HG03439 (cell line): ENCODE results near the gene POLR2E.
"Not testable (repeated sequence)": the region's sequence is repeated elsewhere in the genome, so short reads cannot be mapped to it uniquely, and the experiment has no call there.

Experiments
- ATAC-seq: cut with Tn5 transposase; IDR thresholded peaks from one replicate; pipeline ENCODE4 v1.9.1; 2021; ENCODE audit warnings: mild to moderate bottlenecking, moderate library complexity; ENCODE audit not compliant: unreplicated experiment

Gene POLR2E

GRCh38 chr19:1126984-1127760 lies 32.0 kb upstream of the POLR2E start:
- ATAC-seq = no peak

DNA sequence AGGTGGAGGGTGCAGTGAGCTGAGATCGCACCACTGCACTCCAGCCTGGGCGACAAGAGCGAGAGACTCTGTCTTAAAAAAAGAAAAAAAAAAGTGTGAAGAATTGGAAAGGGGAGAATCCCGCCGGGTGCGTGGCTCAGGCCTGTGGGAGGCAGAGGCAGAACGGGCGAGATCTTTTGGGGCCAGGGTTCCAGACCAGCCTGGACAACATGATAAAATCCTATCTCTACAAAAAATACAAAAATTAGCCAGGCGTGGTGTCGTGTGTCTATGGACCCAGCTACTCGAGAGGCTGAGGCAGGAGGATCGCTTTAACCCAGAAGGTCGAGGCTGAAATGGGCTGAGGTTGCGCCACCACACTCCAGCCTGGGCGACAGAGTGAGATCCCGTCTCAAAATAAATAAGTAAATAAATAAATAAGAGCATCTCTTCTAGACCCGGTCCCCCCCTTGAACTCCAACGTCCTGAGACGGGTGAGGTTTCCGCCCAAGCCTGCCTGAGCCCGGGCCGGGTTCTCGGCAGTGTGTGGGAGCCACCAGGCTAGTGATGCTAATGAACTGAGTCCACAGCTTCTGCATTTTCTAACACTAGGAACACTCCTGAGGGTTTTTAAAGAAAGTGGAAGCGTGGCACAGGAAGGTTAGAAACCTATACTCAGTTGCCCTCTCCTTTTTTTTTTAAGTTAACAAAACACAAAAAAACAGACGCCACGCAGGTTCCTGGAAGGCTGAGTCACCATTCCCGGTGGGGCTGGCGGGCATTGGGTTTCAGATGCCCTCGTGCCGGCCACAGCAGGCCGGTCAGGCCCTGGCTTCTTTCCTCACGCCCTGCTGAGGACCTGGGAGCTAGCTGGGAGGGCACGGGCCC lies 30.7 kb upstream of the POLR2E start:
- ATAC-seq = no peak

DNA sequence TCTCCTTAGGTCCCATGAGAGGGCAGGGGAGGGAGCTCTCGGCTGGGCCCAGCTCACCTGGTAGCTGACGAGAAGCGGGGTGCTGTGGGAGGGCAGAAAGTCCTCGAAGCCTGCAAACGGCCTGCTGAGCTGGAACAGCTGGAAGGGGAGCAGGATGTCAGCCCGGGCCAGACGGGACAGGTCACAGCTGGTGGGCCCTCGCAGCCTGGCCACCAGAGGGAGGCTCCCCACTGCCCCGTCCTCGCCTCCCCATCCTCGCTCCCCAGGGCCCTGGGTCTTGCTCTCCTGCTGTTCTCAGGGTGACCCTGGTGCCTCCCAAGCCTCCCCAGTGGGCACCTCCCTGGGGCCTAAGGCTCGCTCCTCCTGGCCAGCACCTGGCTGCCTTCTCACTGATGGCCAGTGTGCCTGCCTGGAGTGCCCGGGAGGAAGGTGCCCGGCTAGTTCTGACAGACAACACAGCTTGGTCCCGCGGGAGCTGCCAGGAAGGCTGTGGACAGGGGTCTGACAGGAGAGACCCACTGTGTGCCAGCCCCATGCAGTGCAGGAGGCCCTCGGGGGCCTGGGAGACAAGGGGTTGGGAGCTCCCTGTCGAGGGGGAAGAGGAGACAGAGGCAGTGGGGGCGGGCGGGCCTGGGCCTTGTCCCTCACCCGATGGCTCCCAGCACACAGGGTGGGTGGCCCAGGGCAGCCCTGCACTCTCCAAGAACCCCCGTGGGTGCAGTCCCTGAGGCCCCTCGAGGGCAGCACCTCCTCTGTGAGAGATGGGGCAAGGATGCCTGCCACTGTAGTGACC lies 28.9 kb upstream of the POLR2E start:
- ATAC-seq = no peak

- ATAC-seq = no peak
These were observed 28.2 kb upstream of the POLR2E start for GRCh38 chr19:1123381-1123780.

GRCh38 chr19:1122972-1123363 lies 27.8 kb upstream of the POLR2E start:
- ATAC-seq = no peak

GRCh38 chr19:1122021-1122971 lies 27.1 kb upstream of the POLR2E start:
- ATAC-seq = no peak

- no peak for ATAC-seq
These were observed 26.2 kb upstream of the POLR2E start for GRCh38 chr19:1121395-1121794.

DNA sequence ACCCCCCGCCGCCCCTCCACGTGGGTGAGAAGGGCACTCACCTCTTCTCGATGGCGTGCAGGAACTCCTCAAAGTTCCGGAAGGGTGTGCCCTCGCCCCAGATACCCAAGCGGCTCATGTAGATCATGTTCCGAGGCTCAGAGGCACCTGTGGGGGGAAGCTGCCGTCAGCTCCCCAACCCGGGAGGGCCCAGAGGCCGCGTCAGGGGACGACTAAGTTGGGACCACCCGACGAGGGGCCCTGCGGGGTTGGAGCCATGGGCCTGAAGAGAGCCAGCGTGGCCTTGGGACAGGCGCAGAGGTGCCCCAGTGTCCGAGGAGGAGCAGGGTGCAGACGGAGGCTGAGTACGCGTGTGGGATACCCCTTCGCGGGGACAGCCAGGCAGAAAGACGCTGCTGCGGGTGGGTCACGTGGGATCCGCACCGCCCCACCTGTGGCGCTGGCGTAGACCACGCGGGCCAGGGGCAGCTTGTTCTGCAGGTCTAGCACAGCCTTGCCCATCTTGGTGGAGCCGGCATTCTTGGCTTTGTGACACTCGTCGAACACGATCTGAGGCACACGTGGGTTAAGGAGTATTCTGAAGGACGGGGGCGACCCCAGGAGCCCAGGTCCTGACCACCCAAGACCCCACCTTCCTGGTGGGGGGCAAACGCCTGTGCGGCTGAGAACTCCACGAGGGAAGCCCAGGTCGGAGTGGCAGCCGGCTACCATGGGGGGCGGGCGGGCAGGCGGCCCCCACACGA lies 24.5 kb upstream of the POLR2E start:
- ATAC-seq = no peak

- ATAC-seq = no peak
These were observed 23.8 kb upstream of the POLR2E start for GRCh38 chr19:1118999-1119398.

DNA sequence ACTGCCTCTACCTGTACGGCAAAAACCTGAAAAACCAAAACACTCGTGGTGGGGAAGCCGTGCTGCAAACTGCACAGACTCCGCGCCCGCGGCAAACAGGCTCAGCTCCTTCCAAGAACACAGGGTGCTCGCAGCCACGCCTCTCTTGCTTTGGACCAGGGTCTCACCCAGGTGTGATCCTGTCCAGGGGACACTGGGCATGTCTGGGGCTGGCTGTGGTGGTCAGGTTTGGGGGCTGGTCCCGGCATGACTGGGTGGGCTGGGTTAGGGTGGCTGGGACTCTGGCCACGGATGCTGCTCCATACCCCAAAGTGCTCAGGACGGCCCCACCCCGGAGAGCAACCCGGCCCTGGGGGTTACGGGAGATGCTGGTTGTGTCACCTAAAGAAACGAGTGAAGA lies 22.5 kb upstream of the POLR2E start:
- ATAC-seq = no peak

- ATAC-seq = no peak
These were observed 21.8 kb upstream of the POLR2E start for GRCh38 chr19:1116726-1117581.

DNA sequence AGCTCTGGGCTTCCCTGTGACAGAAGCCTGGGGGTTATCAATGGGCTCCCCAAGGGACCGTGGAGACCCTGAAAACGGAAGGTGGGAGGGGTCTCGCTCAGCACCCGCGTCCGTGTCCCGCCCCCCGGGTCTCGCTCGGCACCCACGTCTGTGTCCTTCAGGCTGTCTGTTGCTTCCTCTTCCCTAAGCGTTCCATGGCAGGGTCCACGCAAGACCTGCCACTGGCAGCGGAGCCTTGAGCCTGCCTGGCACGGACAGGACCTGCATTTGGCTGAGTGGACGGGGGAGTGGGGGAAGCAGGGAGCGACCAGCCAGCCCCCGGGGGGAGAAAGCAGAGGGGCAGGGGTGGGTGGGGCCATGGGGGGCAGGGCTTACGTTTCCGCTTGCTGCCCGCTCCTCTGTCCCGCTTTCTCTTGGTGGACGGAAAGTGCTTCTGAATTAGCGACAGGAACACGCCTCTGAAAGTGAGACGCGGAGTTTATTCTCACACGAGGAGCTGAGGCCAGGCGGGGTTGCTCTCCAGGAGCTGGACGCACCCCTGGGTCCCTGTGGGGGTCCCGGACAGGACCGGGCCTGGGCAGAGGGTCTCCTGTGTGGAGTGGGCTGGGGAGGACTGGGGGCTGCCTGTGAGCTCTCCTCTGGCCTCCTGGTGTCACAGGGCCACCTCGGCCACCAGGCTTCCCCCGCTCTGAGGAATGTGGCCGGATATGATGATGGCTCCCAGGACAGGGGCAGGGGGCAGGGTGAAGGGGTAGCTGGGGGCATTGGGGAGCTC lies 20.7 kb upstream of the POLR2E start:
- ATAC-seq = no peak

- ATAC-seq = not testable (repeated sequence)
These were observed 19.6 kb upstream of the POLR2E start for GRCh38 chr19:1114728-1115127.

DNA sequence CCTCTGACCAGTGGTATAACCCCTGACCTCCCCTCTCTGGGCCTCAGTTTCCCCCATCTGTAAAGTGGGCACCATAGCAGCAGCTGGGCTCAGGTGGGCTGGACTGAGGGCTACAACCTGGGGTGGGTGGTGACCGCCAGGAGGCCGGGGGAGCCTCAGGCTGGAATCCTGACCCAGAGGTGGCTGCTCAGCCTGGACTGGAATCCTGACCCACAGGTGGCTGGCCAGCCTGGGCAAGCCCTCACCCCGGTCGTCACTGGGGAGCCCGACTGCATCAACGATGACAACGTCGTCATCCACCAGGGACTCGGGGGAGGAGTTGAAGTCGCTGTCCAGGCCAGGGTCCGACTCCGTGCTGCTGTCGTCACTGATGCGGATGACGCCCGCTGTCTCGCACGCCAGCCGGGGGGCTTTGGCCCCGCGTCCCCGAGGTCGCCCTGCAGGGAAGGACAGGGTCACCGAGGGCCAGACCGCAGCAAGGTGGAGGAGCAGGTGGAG lies 18.9 kb upstream of the POLR2E start:
- ATAC-seq = no peak

- ATAC-seq = no peak
These were observed 18.1 kb upstream of the POLR2E start for GRCh38 chr19:1113030-1113985.

DNA sequence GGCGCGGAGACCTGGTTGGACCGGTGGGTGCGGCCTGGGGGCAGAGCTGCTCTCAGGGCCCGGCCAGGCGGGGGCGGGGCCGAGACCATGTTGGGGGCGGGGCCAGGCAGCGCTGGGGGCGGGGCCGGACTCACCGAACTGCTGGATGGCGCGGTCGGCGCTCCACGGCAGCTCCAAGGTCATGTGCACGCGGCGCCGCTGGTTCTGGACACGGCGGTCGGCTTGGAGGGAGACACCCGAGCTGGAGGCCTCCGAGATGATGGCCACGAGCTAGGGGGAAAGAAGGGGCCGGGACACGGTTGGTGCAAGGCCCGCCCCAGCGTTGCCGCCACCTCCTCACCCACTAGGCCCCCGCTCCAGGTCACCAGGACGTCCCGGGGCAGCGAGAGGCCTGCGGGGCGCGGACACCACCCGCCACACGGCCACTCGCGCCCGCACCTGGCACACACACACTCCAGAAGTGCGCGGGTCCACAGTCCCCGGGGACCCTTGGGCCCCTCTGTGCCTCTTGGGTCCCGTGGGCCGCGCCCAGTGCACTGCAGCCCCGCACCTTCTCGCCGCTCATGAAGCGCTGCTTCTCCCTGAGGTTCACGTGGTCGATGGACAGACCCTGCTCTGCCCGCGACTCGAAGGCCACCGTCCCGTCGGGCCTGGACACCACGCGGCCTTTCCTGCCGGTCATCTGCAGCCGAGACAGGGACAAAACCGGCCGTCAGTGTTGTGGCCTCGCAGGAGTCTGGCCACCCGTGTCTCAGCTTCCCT lies 17.3 kb upstream of the POLR2E start:
- no peak for ATAC-seq
